ENCODE results near the gene LONP2.
"Not testable (repeated sequence)": the region's sequence is repeated elsewhere in the genome, so short reads cannot be mapped to it uniquely, and the experiment has no call there.

DNA sequence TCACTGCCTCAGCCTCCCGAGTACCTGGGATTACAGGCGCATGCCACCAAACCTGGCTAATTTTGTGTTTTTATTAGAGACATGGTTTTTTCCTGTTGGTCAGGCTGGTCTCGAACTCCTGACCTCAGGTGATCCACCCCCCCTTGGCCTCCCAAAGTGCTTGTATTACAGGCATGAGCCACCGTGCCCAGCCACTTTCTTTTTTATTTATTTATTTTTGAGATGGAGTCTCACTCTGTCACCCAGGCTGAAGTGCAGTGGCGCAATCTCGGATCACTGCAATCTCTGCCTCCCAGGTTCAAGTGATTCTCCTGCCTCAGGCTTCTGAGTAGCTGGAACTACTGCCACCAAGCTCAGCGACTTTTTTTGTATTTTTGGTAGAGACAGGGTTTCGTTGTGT, 158.4 kb downstream of the LONP2 start:
- TF ChIP-seq, protein P1, sequence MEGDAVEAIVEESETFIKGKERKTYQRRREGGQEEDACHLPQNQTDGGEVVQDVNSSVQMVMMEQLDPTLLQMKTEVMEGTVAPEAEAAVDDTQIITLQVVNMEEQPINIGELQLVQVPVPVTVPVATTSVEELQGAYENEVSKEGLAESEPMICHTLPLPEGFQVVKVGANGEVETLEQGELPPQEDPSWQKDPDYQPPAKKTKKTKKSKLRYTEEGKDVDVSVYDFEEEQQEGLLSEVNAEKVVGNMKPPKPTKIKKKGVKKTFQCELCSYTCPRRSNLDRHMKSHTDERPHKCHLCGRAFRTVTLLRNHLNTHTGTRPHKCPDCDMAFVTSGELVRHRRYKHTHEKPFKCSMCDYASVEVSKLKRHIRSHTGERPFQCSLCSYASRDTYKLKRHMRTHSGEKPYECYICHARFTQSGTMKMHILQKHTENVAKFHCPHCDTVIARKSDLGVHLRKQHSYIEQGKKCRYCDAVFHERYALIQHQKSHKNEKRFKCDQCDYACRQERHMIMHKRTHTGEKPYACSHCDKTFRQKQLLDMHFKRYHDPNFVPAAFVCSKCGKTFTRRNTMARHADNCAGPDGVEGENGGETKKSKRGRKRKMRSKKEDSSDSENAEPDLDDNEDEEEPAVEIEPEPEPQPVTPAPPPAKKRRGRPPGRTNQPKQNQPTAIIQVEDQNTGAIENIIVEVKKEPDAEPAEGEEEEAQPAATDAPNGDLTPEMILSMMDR (conservative IDR thresholded peaks at IDR 0.05; ENCODE audit: low read depth, low read length): not testable (repeated sequence)
- TF ChIP-seq EZH2 (IDR thresholded peaks at IDR 0.05; ENCODE audit: low read length, unreplicated experiment); EZH2phosphoT487 (IDR thresholded peaks at IDR 0.05; ENCODE audit: borderline replicate concordance, low read length): not testable (repeated sequence)
